K562 (cell line): ENCODE results near the gene TSPAN11. TPM values are rescaled to one million over a fixed set of nuclear protein-coding genes. Genes with fewer than 3 reads are reported as not detected.

ENCODE experiments used
- ATAC-seq: fragments of 200-7000 bp; cut with Tn5 transposase; 3 replicates; pipeline ENCODE4 v1.9.1; 2020; ENCODE audit warnings: moderate library complexity
- BruUV-seq: library from RNA; stranded (reverse); fragments of 400-500 nt; replicated peaks from 2 replicates; lab custom pipeline; 2021; lab: Mats Ljungman, UMichigan
- CTCF ChIA-PET: fragments of 300-600 bp; formaldehyde crosslinking; extraction: SDS; loops from one replicate; lab custom pipeline; 2021; ENCODE audit warnings: low intra/inter-chr PET ratio; lab: Yijun Ruan, JAX
- POLR2A ChIA-PET: fragments of 300-600, 350-650 bp; sonication (Branson Sonifier 250); formaldehyde crosslinking; extraction: SDS; loops from one replicate; lab custom pipeline; 2021; ENCODE audit warnings: antibody characterized with exemption, inconsistent platforms; lab: Yijun Ruan, JAX
- DNase-seq, 4 experiments: peaks; one replicate each; pipeline versions ENCODE4 v3.0.0 to v3.0.0-alpha.2; 2011 to 2018; ENCODE audit warnings: low spot score in 3 of 4, mixed read lengths in 3 of 4; ENCODE audit errors: extremely low read depth in 1 of 4
- FAIRE-seq: peaks from 2 replicates; lab custom pipeline; 2011; peaks lifted over from hg19 to GRCh38; lab: Jason Lieb, UNC
- H2AFZ ChIP-seq: 2 replicates; pipeline ENCODE4 v1.6.0; 2011; ENCODE audit warnings: low read depth, low read length, control low read depth, inconsistent platforms
- H3K27ac ChIP-seq: fragments of 200-600 bp; 3 replicates; pipeline ENCODE4 v1.8.0; 2011; ENCODE audit warnings: low read depth, mild to moderate bottlenecking, control low read depth, inconsistent platforms, low read length, moderate library complexity, mixed read lengths; ENCODE audit errors: extremely low read depth
- H3K27me3 ChIP-seq, 2 experiments: fragments of 300-600 bp in 1 of 2; 2 replicates in 1 of 2; 3 replicates in 1 of 2; pipeline versions ENCODE4 v1.6.0 to v1.8.0; 2011; ENCODE audit warnings: inconsistent platforms in 2 of 2, low read length in 2 of 2, mild to moderate bottlenecking in 1 of 2, mixed read lengths in 1 of 2, moderate library complexity in 1 of 2; ENCODE audit not compliant: control insufficient read depth in 2 of 2, insufficient read depth in 2 of 2
- H3K36me3 ChIP-seq: fragments of 300-600 bp; 3 replicates; pipeline ENCODE4 v1.8.0; 2011; ENCODE audit warnings: mild to moderate bottlenecking, low read length, inconsistent platforms; ENCODE audit not compliant: control insufficient read depth, insufficient read depth
- H3K4me1 ChIP-seq, 2 experiments: fragments of 200-600 bp in 1 of 2; replicated peaks in 1 of 2; 2 replicates in 1 of 2; 3 replicates in 1 of 2; pipeline versions ENCODE4 v1.5.1 to v1.8.0; 2011; ENCODE audit warnings: inconsistent platforms in 2 of 2, low read length in 2 of 2, mild to moderate bottlenecking in 1 of 2, mixed read lengths in 1 of 2, moderate library complexity in 1 of 2; ENCODE audit not compliant: control insufficient read depth in 2 of 2, insufficient read depth in 2 of 2
- H3K4me2 ChIP-seq: 2 replicates; pipeline ENCODE4 v1.6.1; 2011; ENCODE audit warnings: low read length, control low read depth, inconsistent platforms, mixed read lengths; ENCODE audit not compliant: insufficient read depth
- H3K4me3 ChIP-seq: fragments of 200-600 bp; sonication (generic), shearing (Covaris generic); 2 replicates; pipeline ENCODE4 v1.5.1; 2016; ENCODE audit warnings: control low read depth, inconsistent platforms
- H3K79me2 ChIP-seq: fragments of 200-600 bp; 3 replicates; pipeline ENCODE4 v1.8.0; 2011; ENCODE audit warnings: low read length, inconsistent platforms; ENCODE audit not compliant: control insufficient read depth, insufficient read depth
- H3K9ac ChIP-seq, 2 experiments: 2 replicates each; pipeline versions ENCODE4 v1.6.0 to v1.6.1; 2011; ENCODE audit warnings: low read depth in 2 of 2, low read length in 2 of 2, control low read depth in 1 of 2, inconsistent platforms in 1 of 2, mild to moderate bottlenecking in 1 of 2, mixed read lengths in 1 of 2; ENCODE audit not compliant: insufficient read depth in 1 of 2
- H3K9me1 ChIP-seq: one replicate; pipeline ENCODE4 v1.6.0; 2011; ENCODE audit warnings: inconsistent platforms, mild to moderate bottlenecking, low read length, moderate library complexity; ENCODE audit not compliant: control insufficient read depth, insufficient read depth
- H3K9me3 ChIP-seq: replicated peaks from 2 replicates; pipeline ENCODE4 v1.5.1; 2011; ENCODE audit warnings: low read depth, low read length, inconsistent platforms; ENCODE audit not compliant: control insufficient read depth, insufficient read depth
- H4K20me1 ChIP-seq: replicated peaks from 2 replicates; pipeline ENCODE4 v1.6.1; 2011; ENCODE audit warnings: low read length, inconsistent platforms, mixed read lengths; ENCODE audit not compliant: control insufficient read depth, insufficient read depth
- ELF2 ChIP-seq: fragments of 250-450 bp; sonication (Bioruptor Pico); IDR thresholded peaks from 2 replicates; pipeline ENCODE4 v1.5.0; 2021; ENCODE audit warnings: mild to moderate bottlenecking
- GABPB2 ChIP-seq: fragments of 250-450 bp; sonication (Bioruptor Pico); conservative IDR thresholded peaks from 2 replicates; pipeline ENCODE4 v1.5.1; 2021; ENCODE audit warnings: mild to moderate bottlenecking
- JUND ChIP-seq, 2 experiments: IDR thresholded peaks; 2 replicates in 1 of 2; 3 replicates in 1 of 2; pipeline ENCODE4 v1.6.1; 2011; ENCODE audit warnings: borderline replicate concordance in 2 of 2, low read depth in 2 of 2, low read length in 2 of 2, improper control_type of control experiment in 1 of 2, missing biosample characterization in 1 of 2, missing genetic modification characterization in 1 of 2, missing genetic modification reagents in 1 of 2
- LARP7 ChIP-seq: fragments of 450-650 bp; IDR thresholded peaks from 2 replicates; pipeline ENCODE4 v1.6.1; 2016
- MYNN ChIP-seq, 2 experiments: sonication (generic); formaldehyde crosslinking in 1 of 2; IDR thresholded peaks; 2 replicates each; pipeline versions ENCODE4 v1.5.0 to v1.6.1; 2016 to 2020; ENCODE audit warnings: antibody characterized with exemption in 1 of 2, missing genetic modification reagents in 1 of 2
- POU5F1 ChIP-seq: fragments of 150-350 bp; IDR thresholded peaks from 2 replicates; pipeline ENCODE4 v1.6.1; 2014; ENCODE audit warnings: borderline replicate concordance, low read length, low read depth, mild to moderate bottlenecking; ENCODE audit not compliant: partially characterized antibody
- SMARCA5 ChIP-seq: fragments of 450-650 bp; IDR thresholded peaks from 2 replicates; pipeline ENCODE4 v1.6.1; 2016
- ZNF561 ChIP-seq: fragments of 450-650 bp; formaldehyde crosslinking; conservative IDR thresholded peaks from 2 replicates; pipeline ENCODE4 v1.4.0; 2020; ENCODE audit warnings: mild to moderate bottlenecking, moderate library complexity
- whole genome bisulfite sequencing: fragments of 100-300 bp; shearing (Covaris generic); methylation state at CpG from one replicate; pipeline ENCODE4 v1.1.6; 2016; ENCODE audit warnings: low coverage, mixed read lengths; ENCODE audit not compliant: insufficient coverage; ENCODE audit errors: missing lambda C conversion rate; 5-methylcytosine and 5-hydroxymethylcytosine counted together
- in situ Hi-C: fragments of 300-500 bp; cut with MboI; formaldehyde crosslinking; loops from 4 replicates; pipeline ENCODE4 v1.15.0; 2018; ENCODE audit warnings: inconsistent platforms, mixed read lengths
- intact Hi-C: fragments of 100-400 bp; cut with micrococcal nuclease; formaldehyde crosslinking; loops from 2 replicates; pipeline ENCODE4 v1.14.2; 2022
- polyA plus RNA-seq, 8 experiments: library from polyadenylated mRNA; depleted of rRNA in 4 of 8; stranded (reverse) in 5 of 8; unstranded in 3 of 8; fragments of >200 nt; fragmentation: Nextera tagmentation in 2 of 8; fragmentation: Illumina TruSeq in 1 of 8; extraction: Ambion mirVana in 2 of 8; extraction: Trizol in 1 of 8; gene quantifications; 2 replicates each; pipeline versions ENCODE4 v1.2.1 to v1.2.3, GENCODE V29; 2011 to 2014; ENCODE audit warnings: inconsistent platforms in 1 of 8, missing spikeins in 1 of 8
- total RNA-seq, 7 experiments: library from RNA; depleted of rRNA in 6 of 7; stranded (reverse); fragments of >200 nt in 6 of 7; fragmentation: Illumina TruSeq in 2 of 7; extraction: Trizol in 2 of 7; gene quantifications; 2 replicates each; pipeline versions ENCODE4 v1.2.1 to v1.2.3, GENCODE V29; 2011 to 2021; ENCODE audit warnings: low replicate concordance in 1 of 7
- TF ChIP-seq, protein P1 (sequence below): fragments of 450-650 bp; IDR thresholded peaks from 2 replicates; pipeline ENCODE4 v1.6.1; 2016; ENCODE audit warnings: mild to moderate bottlenecking
- TF ChIP-seq, protein P2 (sequence below): fragments of 250-450 bp; sonication (Bioruptor Pico); IDR thresholded peaks from 2 replicates; pipeline ENCODE4 v1.8.0; 2021; ENCODE audit warnings: mild to moderate bottlenecking, moderate library complexity
- TF ChIP-seq, protein P3 (sequence below): fragments of 450-650 bp; IDR thresholded peaks from 2 replicates; pipeline ENCODE4 v1.6.1; 2018; ENCODE audit not compliant: partially characterized antibody
- TF ChIP-seq, protein P4 (sequence below), 3 experiments: fragments of 200-800 bp in 1 of 3; sonication (Bioruptor generic) in 1 of 3; sonication (generic) in 1 of 3; formaldehyde crosslinking in 1 of 3; IDR thresholded peaks; 2 replicates each; pipeline versions ENCODE4 v1.6.1 to v1.8.0; 2016 to 2022; ENCODE audit warnings: mild to moderate bottlenecking in 2 of 3, missing compliant biosample characterization in 2 of 3, missing genetic modification characterization in 2 of 3, missing genetic modification reagents in 1 of 3

The TSPAN11 gene
- total and polyA plus RNA-seq, 9 of the 15 experiments (the other 6 are each of a cell fraction or from before 2014, with no cell fraction given), result not detected

DNA sequence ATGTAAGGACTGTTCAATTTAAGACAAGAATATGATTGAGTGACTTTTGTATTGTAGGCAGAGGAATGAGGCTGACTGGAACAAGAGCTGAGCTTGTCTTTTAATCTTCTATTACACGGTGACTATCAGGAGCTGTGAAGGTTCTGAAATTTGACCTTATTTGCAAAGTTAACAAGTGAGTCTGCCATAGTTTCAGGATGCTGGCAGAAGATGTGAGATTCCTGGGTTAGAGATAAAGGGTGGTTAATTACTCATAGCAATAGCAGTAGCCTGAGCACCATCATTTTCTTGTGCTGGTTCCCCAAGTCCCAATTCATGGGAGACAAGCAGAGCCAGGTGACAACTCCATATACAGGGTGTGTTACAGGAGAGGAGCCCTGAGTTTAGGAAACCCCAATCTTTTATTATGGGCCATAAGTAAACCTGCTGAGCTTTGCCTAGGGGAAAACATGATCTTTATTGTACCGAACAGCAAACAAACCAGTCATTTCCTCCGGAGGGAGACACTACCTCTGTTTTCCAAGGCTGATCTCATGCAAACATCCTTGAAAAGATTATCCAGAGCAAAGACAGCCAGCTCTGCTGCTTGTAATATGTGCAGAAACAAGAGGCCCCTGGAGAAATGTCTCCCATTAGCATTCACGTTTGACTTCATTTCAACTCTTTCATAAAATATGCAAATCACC is 95.4 kb downstream of the TSPAN11 start:
- Histone ChIP-seq H3K9me3 (0 out of 2 replicates have a peak, but pooled peaks cover 1% of the 10 kb centered on the region), H3K79me2 (no peaks in the 10 kb centered on the region), H2AFZ (no peak overlapping the region), H3K4me2 (no peak overlapping the region), H3K36me3 (no peaks in the 10 kb centered on the region), H3K27me3 (peaks cover 17 to 41% of the 10 kb centered on the region in 2 experiments), H4K20me1 (no peaks in the 10 kb centered on the region), H3K4me1 (no peaks in the 10 kb centered on the region; a peak in 1 of 5 replicates), H3K27ac (no peak overlapping the region), H3K9ac (no peak overlapping the region), H3K4me3 (no peak overlapping the region), H3K9me1 (no peaks in the 10 kb centered on the region)
- ChIA-PET CTCF (no interaction called here), POLR2A (interaction anchor here (0.8 to 1.4 kb wide), 2 partner anchors 9 to 11 kb away, joined by 3 to 5 read pairs; no protein-coding TSS in a partner anchor)
- no peak for FAIRE-seq
- ATAC-seq, result no peak
- BruUV-seq, result no TSS peak
- in situ Hi-C loops (no loop called here), intact Hi-C loops (no loop called here)
- no peak for DNase-seq
- 0% methylated on average over 4 of the region's 4 CpGs for WGBS
- TF ChIP-seq, protein P1, sequence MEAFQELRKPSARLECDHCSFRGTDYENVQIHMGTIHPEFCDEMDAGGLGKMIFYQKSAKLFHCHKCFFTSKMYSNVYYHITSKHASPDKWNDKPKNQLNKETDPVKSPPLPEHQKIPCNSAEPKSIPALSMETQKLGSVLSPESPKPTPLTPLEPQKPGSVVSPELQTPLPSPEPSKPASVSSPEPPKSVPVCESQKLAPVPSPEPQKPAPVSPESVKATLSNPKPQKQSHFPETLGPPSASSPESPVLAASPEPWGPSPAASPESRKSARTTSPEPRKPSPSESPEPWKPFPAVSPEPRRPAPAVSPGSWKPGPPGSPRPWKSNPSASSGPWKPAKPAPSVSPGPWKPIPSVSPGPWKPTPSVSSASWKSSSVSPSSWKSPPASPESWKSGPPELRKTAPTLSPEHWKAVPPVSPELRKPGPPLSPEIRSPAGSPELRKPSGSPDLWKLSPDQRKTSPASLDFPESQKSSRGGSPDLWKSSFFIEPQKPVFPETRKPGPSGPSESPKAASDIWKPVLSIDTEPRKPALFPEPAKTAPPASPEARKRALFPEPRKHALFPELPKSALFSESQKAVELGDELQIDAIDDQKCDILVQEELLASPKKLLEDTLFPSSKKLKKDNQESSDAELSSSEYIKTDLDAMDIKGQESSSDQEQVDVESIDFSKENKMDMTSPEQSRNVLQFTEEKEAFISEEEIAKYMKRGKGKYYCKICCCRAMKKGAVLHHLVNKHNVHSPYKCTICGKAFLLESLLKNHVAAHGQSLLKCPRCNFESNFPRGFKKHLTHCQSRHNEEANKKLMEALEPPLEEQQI, result no peak
- TF ChIP-seq, protein P2, sequence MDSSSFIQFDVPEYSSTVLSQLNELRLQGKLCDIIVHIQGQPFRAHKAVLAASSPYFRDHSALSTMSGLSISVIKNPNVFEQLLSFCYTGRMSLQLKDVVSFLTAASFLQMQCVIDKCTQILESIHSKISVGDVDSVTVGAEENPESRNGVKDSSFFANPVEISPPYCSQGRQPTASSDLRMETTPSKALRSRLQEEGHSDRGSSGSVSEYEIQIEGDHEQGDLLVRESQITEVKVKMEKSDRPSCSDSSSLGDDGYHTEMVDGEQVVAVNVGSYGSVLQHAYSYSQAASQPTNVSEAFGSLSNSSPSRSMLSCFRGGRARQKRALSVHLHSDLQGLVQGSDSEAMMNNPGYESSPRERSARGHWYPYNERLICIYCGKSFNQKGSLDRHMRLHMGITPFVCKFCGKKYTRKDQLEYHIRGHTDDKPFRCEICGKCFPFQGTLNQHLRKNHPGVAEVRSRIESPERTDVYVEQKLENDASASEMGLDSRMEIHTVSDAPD (CRISPR knock-in tag), result no peak
- no peak for TF ChIP-seq MYNN (IDR thresholded peaks at IDR 0.05)
- no peak for TF ChIP-seq MYNN (CRISPR knock-in tag; IDR thresholded peaks at IDR 0.05)
- TF ChIP-seq POU5F1, result no peak
- TF ChIP-seq, protein P3, sequence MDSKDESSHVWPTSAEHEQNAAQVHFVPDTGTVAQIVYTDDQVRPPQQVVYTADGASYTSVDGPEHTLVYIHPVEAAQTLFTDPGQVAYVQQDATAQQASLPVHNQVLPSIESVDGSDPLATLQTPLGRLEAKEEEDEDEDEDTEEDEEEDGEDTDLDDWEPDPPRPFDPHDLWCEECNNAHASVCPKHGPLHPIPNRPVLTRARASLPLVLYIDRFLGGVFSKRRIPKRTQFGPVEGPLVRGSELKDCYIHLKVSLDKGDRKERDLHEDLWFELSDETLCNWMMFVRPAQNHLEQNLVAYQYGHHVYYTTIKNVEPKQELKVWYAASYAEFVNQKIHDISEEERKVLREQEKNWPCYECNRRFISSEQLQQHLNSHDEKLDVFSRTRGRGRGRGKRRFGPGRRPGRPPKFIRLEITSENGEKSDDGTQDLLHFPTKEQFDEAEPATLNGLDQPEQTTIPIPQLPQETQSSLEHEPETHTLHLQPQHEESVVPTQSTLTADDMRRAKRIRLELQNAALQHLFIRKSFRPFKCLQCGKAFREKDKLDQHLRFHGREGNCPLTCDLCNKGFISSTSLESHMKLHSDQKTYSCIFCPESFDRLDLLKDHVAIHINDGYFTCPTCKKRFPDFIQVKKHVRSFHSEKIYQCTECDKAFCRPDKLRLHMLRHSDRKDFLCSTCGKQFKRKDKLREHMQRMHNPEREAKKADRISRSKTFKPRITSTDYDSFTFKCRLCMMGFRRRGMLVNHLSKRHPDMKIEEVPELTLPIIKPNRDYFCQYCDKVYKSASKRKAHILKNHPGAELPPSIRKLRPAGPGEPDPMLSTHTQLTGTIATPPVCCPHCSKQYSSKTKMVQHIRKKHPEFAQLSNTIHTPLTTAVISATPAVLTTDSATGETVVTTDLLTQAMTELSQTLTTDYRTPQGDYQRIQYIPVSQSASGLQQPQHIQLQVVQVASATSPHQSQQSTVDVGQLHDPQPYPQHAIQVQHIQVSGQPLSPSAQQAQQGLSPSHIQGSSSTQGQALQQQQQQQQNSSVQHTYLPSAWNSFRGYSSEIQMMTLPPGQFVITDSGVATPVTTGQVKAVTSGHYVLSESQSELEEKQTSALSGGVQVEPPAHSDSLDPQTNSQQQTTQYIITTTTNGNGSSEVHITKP, result no peak
- TF ChIP-seq LARP7, result no peak
- no peak for TF ChIP-seq ZNF561
- TF ChIP-seq JUND (IDR thresholded peaks at IDR 0.05; ENCODE audit: borderline replicate concordance, low read depth, low read length), result no peak
- no peak for TF ChIP-seq JUND (tag; IDR thresholded peaks at IDR 0.05; ENCODE audit: borderline replicate concordance, low read depth, low read length)
- no peak for TF ChIP-seq ELF2 (CRISPR knock-in tag)
- TF ChIP-seq, protein P4, sequence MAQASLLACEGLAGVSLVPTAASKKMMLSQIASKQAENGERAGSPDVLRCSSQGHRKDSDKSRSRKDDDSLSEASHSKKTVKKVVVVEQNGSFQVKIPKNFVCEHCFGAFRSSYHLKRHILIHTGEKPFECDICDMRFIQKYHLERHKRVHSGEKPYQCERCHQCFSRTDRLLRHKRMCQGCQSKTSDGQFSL (CRISPR knock-in tag; IDR thresholded peaks at IDR 0.05), result no peak
- TF ChIP-seq, protein P4 (tag; IDR thresholded peaks at IDR 0.05), result no peak
- no peak for TF ChIP-seq GABPB2 (CRISPR knock-in tag)
- TF ChIP-seq SMARCA5, result no peak
